ENCODE data around the gene TRIM9. TPM values are rescaled to one million over a fixed set of nuclear protein-coding genes. Genes with fewer than 3 reads are reported as not detected.
A peak's percentile ranks its signal among the peaks of the same experiment; 100 is the strongest.

TRIM9 gene
- total RNA-seq, 1 experiment from 2014 or later, result 9.8 TPM

GRCh38 chr14:51004352-51004800 is 90.5 kb downstream of the TRIM9 start:
- H3K4me1 ChIP-seq (ENCODE audit: insufficient read depth, low read length, poor library complexity, severe bottlenecking), result peaks cover 34% of the 10 kb centered on the region
- H3K4me3 ChIP-seq (ENCODE audit: low read depth, low read length, poor library complexity, severe bottlenecking), result no peak overlapping the region
- no peak for TF ChIP-seq CTCF (conservative IDR thresholded peaks at IDR 0.05; ENCODE audit: low read depth, low read length)
- TF ChIP-seq EZH2 (IDR thresholded peaks at IDR 0.05; ENCODE audit: borderline replicate concordance, low read depth, low read length, poor library complexity, severe bottlenecking), result no peak
- ChIA-PET CTCF (no interaction called here), POLR2A (ENCODE audit: low non-redundant PET) (no interaction called here)
- H3K9me3 ChIP-seq (ENCODE audit: low read depth, low read length, poor library complexity, severe bottlenecking), result no peaks in the 10 kb centered on the region
- H3K27me3 ChIP-seq (replicated peaks; ENCODE audit: insufficient read depth, low read depth, low read length, poor library complexity), result no peaks in the 10 kb centered on the region
- intact Hi-C loops (cut with micrococcal nuclease; ENCODE audit: unreplicated experiment), result no loop called here
- H3K36me3 ChIP-seq (ENCODE audit: insufficient read depth, low read length, poor library complexity, severe bottlenecking), result no peaks in the 10 kb centered on the region
- no TSS peak for BruUV-seq (replicated peaks)
- peak; percentile 19 for DNase-seq (ENCODE audit: low spot score)
- H3K27ac ChIP-seq (ENCODE audit: low read depth, low read length, poor library complexity, severe bottlenecking), result peak overlapping the region; percentile 34

- Histone ChIP-seq H3K36me3 (ENCODE audit: insufficient read depth, low read length, poor library complexity, severe bottlenecking) (no peaks in the 10 kb centered on the region), H3K4me1 (ENCODE audit: insufficient read depth, low read length, poor library complexity, severe bottlenecking) (peaks cover 34% of the 10 kb centered on the region), H3K9me3 (ENCODE audit: low read depth, low read length, poor library complexity, severe bottlenecking) (no peaks in the 10 kb centered on the region), H3K27ac (ENCODE audit: low read depth, low read length, poor library complexity, severe bottlenecking) (no peak overlapping the region), H3K27me3 (replicated peaks; ENCODE audit: insufficient read depth, low read depth, low read length, poor library complexity) (no peaks in the 10 kb centered on the region), H3K4me3 (ENCODE audit: low read depth, low read length, poor library complexity, severe bottlenecking) (no peak overlapping the region)
- DNase-seq (ENCODE audit: low spot score), result no peak
- no peak for TF ChIP-seq EZH2 (IDR thresholded peaks at IDR 0.05; ENCODE audit: borderline replicate concordance, low read depth, low read length, poor library complexity, severe bottlenecking)
- no peak for TF ChIP-seq CTCF (conservative IDR thresholded peaks at IDR 0.05; ENCODE audit: low read depth, low read length)
- CTCF ChIA-PET, result no interaction called here
- no TSS peak for BruUV-seq (replicated peaks)
- intact Hi-C loops (cut with micrococcal nuclease; ENCODE audit: unreplicated experiment), result no loop called here
- POLR2A ChIA-PET (ENCODE audit: low non-redundant PET), result no interaction called here
Observed at GRCh38 chr14:51002406-51002999, 92.4 kb downstream of the TRIM9 start.

- no peak for TF ChIP-seq CTCF (conservative IDR thresholded peaks at IDR 0.05; ENCODE audit: low read depth, low read length)
- no peak for TF ChIP-seq EZH2 (IDR thresholded peaks at IDR 0.05; ENCODE audit: borderline replicate concordance, low read depth, low read length, poor library complexity, severe bottlenecking)
- DNase-seq (ENCODE audit: low spot score), result no peak
- H3K4me1 ChIP-seq (ENCODE audit: insufficient read depth, low read length, poor library complexity, severe bottlenecking), result peaks cover 17% of the 10 kb centered on the region
- H3K9me3 ChIP-seq (ENCODE audit: low read depth, low read length, poor library complexity, severe bottlenecking), result no peaks in the 10 kb centered on the region
- H3K27ac ChIP-seq (ENCODE audit: low read depth, low read length, poor library complexity, severe bottlenecking), result no peak overlapping the region
- BruUV-seq (replicated peaks), result no TSS peak
- intact Hi-C loops (cut with micrococcal nuclease; ENCODE audit: unreplicated experiment), result no loop called here
- ChIA-PET CTCF (no interaction called here), POLR2A (ENCODE audit: low non-redundant PET) (no interaction called here)
- no peaks in the 10 kb centered on the region for H3K36me3 ChIP-seq (ENCODE audit: insufficient read depth, low read length, poor library complexity, severe bottlenecking)
- H3K4me3 ChIP-seq (ENCODE audit: low read depth, low read length, poor library complexity, severe bottlenecking), result no peak overlapping the region
- no peaks in the 10 kb centered on the region for H3K27me3 ChIP-seq (replicated peaks; ENCODE audit: insufficient read depth, low read depth, low read length, poor library complexity)
Observed at GRCh38 chr14:51000566-51000965, 94.3 kb downstream of the TRIM9 start.

All from A673 (cell line).